Measurements from ENCODE around the gene BBS9. TPM values are rescaled to one million over a fixed set of nuclear protein-coding genes. Genes with fewer than 3 reads are reported as not detected.

Gene BBS9
- total and polyA plus RNA-seq, 11 donors, result 7.4 to 29.3 (median 11.3) TPM

DNA sequence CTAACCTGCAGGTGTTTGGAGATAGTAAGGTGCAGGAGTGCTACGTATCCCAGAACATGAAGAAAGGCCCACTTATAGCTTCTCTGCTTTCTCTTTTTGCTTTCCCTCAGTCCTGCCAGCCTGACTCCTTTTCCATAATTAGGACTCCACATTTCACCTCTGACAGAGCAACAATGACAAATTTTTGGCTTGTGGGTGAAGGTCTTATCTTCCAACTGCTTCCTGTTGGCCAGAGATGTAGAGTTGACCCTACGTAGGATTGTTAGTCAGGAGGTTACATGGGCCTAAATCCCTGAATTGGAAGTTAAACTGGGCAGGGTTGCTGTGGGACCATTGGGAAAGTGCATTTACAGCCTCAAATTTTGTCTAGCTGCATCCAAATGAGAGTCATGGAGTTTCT lies 41.5 kb upstream of the BBS9 start:
- intact Hi-C loops (cut with DNase I), result no loop called here
- Histone ChIP-seq H3K27ac (peak overlapping the region in 5 of 12 donors; percentile 6 to 52 (median 33)), H3K9me3 (peaks cover 0 to 7% (median 0%) of the 10 kb centered on the region in 12 donors), H3K4me3 (no peak overlapping the region), H3K27me3 (no peaks in the 10 kb centered on the region), H3K4me1 (peaks cover 0 to 12% (median 0%) of the 10 kb centered on the region in 12 donors), H3K36me3 (peaks cover 0 to 2% (median 0%) of the 10 kb centered on the region in 9 donors)
- WGBS, 4 donors, result 30 to 45% (median 38%) methylated on average over 2 of the region's 2 CpGs
- TF ChIP-seq POLR2A (IDR thresholded peaks at IDR 0.05), result no peak
- TF ChIP-seq, protein P1, sequence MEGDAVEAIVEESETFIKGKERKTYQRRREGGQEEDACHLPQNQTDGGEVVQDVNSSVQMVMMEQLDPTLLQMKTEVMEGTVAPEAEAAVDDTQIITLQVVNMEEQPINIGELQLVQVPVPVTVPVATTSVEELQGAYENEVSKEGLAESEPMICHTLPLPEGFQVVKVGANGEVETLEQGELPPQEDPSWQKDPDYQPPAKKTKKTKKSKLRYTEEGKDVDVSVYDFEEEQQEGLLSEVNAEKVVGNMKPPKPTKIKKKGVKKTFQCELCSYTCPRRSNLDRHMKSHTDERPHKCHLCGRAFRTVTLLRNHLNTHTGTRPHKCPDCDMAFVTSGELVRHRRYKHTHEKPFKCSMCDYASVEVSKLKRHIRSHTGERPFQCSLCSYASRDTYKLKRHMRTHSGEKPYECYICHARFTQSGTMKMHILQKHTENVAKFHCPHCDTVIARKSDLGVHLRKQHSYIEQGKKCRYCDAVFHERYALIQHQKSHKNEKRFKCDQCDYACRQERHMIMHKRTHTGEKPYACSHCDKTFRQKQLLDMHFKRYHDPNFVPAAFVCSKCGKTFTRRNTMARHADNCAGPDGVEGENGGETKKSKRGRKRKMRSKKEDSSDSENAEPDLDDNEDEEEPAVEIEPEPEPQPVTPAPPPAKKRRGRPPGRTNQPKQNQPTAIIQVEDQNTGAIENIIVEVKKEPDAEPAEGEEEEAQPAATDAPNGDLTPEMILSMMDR (IDR thresholded peaks at IDR 0.05), result no peak
- peak; percentile 42 to 84 (median 70) for ATAC-seq
- no peak for DNase-seq

DNA sequence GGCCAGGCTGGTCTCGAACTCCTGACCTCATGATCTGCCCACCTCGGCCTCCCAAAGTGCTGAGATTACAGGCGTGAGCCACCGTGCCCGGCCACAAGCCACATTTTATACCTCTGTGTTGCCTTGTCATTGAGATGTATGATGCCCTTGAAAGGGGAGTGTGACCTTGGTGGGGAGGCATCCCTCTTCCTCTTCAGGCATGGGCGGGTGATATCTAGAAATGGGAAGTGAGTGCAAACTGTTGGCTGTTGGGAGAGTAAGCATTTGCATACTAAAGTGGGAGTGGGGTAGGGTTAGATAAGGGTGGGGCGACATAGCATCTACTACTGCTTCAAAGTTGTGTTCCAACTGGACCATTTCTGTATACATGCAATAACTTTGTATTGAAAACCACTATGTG lies 40.2 kb upstream of the BBS9 start:
- intact Hi-C loops (cut with DNase I), result no loop called here
- WGBS, 4 donors, result 84 to 96% (median 92%) methylated on average over 7 of the region's 7 CpGs
- H3K4me3 ChIP-seq, result no peak overlapping the region
- peaks cover 0 to 7% (median 0%) of the 10 kb centered on the region in 12 donors for H3K9me3 ChIP-seq
- TF ChIP-seq, protein P1 (IDR thresholded peaks at IDR 0.05), result no peak
- no peak for TF ChIP-seq POLR2A (IDR thresholded peaks at IDR 0.05)
- no peak overlapping the region for H3K27ac ChIP-seq
- no peak for DNase-seq
- H3K36me3 ChIP-seq, result peaks cover 0 to 15% (median 6%) of the 10 kb centered on the region in 9 donors
- peak in 1 of 4 donors; percentile 12 for ATAC-seq
- no peaks in the 10 kb centered on the region for H3K27me3 ChIP-seq
- H3K4me1 ChIP-seq, result peaks cover 0 to 16% (median 0%) of the 10 kb centered on the region in 12 donors

DNA sequence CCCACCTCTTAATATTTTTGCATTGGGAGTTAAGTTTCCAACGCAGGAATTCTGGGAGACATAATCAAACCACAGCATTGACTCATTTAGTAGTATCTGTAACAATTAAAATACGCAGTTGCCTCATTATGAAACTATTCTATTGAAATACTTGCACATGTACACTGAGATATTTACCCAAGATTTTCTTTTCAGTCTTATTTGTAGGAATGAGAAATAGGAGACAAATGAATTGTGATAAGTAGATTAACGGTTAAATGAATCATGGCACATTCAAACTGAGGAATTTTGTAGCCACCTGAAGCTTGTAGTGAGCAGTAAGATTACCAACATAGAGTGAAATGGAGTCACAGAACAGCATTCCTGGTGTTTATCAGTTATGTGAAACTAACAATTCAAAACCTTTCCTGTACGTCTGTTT lies 38.2 kb upstream of the BBS9 start:
- Histone ChIP-seq H3K27me3 (no peaks in the 10 kb centered on the region), H3K4me1 (peaks cover 0 to 16% (median 0%) of the 10 kb centered on the region in 12 donors), H3K9me3 (peaks cover 0 to 2% (median 0%) of the 10 kb centered on the region in 12 donors), H3K36me3 (peaks cover 0 to 35% (median 25%) of the 10 kb centered on the region in 9 donors), H3K4me3 (no peak overlapping the region), H3K27ac (peak overlapping the region in 1 of 12 donors; percentile 4)
- DNase-seq (no peak), ATAC-seq (no peak)
- WGBS, 4 donors, result 83 to 89% (median 86%) methylated on average over 4 of the region's 4 CpGs
- intact Hi-C loops (cut with DNase I), result no loop called here
- TF ChIP-seq POLR2A (IDR thresholded peaks at IDR 0.05), result no peak
- TF ChIP-seq, protein P1 (IDR thresholded peaks at IDR 0.05), result no peak

DNA sequence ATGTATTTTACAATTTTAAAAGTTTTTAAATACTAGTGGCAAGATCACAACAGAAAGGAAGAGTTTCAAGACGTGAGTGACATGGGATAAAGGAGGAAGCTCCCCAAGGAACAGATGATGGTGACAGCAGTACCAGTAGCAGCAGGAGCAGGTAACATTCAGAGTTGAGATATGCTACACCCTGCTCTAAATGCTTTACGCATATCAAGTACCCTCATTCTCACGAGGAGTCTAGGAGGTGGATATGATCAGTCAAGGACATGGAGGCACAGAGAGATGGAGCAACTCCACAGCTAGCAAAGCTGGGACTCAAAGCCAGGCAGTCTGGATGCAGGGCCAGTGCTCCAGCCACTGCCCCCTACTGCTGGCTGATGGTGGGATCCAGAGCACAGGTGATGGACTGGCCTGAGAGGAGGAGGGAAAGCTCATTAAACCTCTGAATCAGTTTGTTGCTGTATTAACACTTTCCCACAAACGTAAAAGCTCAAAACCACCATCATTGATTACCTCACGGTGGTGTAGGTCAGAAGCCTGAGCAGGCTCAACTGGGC lies 37.6 kb upstream of the BBS9 start:
- H3K4me1 ChIP-seq, result peaks cover 0 to 16% (median 0%) of the 10 kb centered on the region in 12 donors
- no peak for TF ChIP-seq POLR2A (IDR thresholded peaks at IDR 0.05)
- TF ChIP-seq, protein P1 (IDR thresholded peaks at IDR 0.05), result peak in 1 of 12 donors; percentile 21
- no peak overlapping the region for H3K4me3 ChIP-seq
- H3K27ac ChIP-seq, result no peak overlapping the region
- DNase-seq, result no peak
- peaks cover 0 to 41% (median 31%) of the 10 kb centered on the region in 9 donors for H3K36me3 ChIP-seq
- 79 to 88% (median 81%) methylated on average over 5 of the region's 5 CpGs for WGBS, 4 donors
- no peak for ATAC-seq
- no peaks in the 10 kb centered on the region for H3K27me3 ChIP-seq
- intact Hi-C loops (cut with DNase I), result no loop called here
- no peaks in the 10 kb centered on the region for H3K9me3 ChIP-seq

Measured in heart left ventricle (tissue), 16 donors.